Activated T-cell treated with anti-CD3 and anti-CD28 coated beads, Interleukin-2, amount 50 U/mL, for 4 hours (primary cell): Measurements from ENCODE around the gene ZBED4. TPM values are rescaled to one million over a fixed set of nuclear protein-coding genes. Genes with fewer than 3 reads are reported as not detected.
"Not testable (repeated sequence)": the region's sequence is repeated elsewhere in the genome, so short reads cannot be mapped to it uniquely, and the experiment has no call there.

Experiments used
- ATAC-seq, 2 donors: fragments of 200-7000 bp; cut with Tn5 transposase; one replicate each; pipeline ENCODE4 v1.10.0; 2021
- DNase-seq: peaks from one replicate; pipeline ENCODE4 v3.0.0-alpha.2; 2020
- H3K27me3 Mint-ChIP-seq: one replicate; pipeline ENCODE4 v1.8.0; 2021; ENCODE audit warnings: low read depth, mixed read lengths
- H3K36me3 Mint-ChIP-seq: one replicate; pipeline ENCODE4 v1.8.0; 2022; ENCODE audit warnings: mixed read lengths; ENCODE audit not compliant: insufficient read depth
- H3K4me1 Mint-ChIP-seq: one replicate; pipeline ENCODE4 v1.8.0; 2021; ENCODE audit warnings: low read depth, mixed read lengths
- H3K4me3 Mint-ChIP-seq: one replicate; pipeline ENCODE4 v1.8.0; 2021; ENCODE audit warnings: mild to moderate bottlenecking, moderate library complexity, mixed read lengths
- H3K9me3 Mint-ChIP-seq: one replicate; pipeline ENCODE4 v1.8.0; 2021; ENCODE audit warnings: mixed read lengths
- total RNA-seq, 3 donors: library from RNA; stranded (reverse); gene quantifications; one replicate each; pipeline ENCODE4 v1.2.1, GENCODE V29; 2021

The ZBED4 gene
- total RNA-seq, 3 donors from 2014 or later = 16.5 to 17.7 (median 16.8) TPM

DNA sequence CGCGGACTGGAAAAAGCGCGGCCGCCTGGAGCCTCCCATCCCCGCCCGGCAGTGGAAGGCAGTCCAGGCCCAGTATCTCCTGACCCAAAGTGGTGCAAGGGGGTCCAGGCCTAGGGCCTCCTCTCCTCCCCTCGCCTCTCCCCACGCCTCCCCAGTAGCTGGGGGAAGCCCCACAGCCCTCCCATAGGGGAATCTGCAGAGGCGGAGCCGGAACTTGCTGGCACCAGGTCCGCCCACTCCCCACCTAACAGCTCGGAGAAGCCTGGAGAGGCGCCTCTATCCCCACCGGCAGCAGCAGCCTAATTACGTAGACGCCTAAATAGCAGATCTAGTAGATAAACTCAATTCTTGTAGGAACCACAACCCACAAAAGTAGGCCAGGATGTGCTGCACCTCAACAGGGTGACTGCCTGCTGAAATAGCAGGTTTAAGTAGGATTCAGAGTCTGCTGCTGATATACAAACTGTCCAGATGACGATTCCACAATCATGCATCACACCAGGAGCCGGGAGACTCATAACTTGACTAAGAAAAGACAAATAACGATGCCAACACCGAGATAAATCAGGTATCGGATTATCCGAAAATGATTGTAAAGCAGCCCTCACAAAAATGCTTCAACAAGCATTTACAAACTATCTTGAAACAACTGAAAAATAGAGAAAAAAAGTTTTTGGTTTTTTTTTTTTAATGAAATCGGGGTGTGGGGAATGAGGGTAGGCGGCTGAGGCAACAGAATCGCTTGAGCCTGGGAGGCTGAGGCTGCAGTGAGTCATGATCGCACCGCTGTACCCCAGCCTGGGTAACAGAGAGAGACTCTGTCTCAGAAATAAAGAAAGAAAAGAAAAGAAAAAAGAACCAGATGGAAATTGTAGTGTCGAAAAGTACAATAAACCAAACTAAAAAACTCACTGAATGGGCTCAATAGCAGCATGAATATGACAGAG, 14.6 kb upstream of the ZBED4 start:
- Mint-ChIP-seq H3K9me3 (no peaks in the 10 kb centered on the region), H3K36me3 (no peaks in the 10 kb centered on the region), H3K4me3 (peak overlapping the region; percentile 72), H3K4me1 (peaks cover 34% of the 10 kb centered on the region), H3K27me3 (no peaks in the 10 kb centered on the region)
- ATAC-seq (peak; percentile 90 to 96), DNase-seq (peak; percentile 89)

DNA sequence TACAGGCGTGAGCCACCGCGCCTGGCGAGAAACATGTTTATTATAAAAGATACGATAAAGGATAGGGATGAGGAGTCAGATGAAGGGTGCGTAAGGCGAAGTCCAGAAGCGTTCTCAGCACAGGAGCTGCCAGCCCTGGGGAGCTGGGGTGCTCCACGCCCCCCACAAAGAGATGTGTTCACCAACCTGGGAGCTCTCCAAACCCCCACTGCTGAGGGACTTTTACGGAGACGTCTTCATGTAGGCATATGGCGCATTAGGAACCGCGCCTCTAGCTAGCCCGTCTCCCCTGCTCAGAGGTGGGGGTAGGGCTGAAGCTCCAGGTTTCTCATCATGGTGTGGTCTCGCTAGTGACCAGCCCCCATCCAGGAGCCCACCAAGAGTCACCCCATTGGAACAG, 8.4 kb upstream of the ZBED4 start:
- H3K27me3 Mint-ChIP-seq = no peaks in the 10 kb centered on the region
- DNase-seq (no peak), ATAC-seq (no peak)
- no peak overlapping the region for H3K4me3 Mint-ChIP-seq
- H3K4me1 Mint-ChIP-seq = peaks cover 14% of the 10 kb centered on the region
- H3K36me3 Mint-ChIP-seq = no peaks in the 10 kb centered on the region
- H3K9me3 Mint-ChIP-seq = no peaks in the 10 kb centered on the region

DNA sequence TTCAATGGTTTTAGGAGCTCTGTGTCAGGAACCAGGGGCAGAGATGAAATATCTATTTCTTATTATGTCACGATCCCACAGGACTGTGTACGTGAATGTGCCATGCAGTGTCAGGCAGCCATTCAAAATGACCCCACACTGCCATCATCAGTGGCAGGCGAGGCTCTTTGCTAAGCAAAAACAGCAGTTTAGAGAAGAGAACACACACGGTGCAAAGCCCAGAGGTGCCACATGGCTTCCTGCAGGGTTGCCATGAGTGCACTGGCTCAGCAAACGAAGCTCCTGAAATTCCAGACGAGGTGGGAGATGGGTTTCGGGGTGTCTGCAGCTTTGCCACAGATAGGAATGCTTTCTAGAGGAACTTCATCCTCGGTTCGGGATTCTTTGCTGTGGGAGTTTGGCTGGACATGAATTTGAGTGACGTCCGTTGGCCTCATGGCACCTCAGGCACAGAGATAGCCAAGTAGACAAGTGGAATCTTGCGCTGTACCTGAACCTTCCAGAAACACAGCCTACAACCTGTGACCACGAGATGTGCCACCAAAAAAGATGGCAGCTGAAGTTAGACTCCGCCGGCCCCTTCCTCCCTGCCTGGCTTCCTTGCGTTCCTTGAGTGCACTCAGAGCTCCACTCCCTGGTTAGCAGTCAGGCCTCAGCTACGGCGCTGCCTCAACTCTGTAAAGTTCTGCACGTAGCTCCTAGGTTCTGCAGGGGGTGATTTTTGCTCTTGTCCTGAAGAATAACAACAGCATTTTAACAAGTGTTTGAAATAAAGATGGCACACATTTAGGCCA, 7.8 kb upstream of the ZBED4 start:
- H3K27me3 Mint-ChIP-seq = peaks cover 3% of the 10 kb centered on the region
- H3K36me3 Mint-ChIP-seq = no peaks in the 10 kb centered on the region
- H3K9me3 Mint-ChIP-seq = no peaks in the 10 kb centered on the region
- no peak overlapping the region for H3K4me3 Mint-ChIP-seq
- DNase-seq (no peak), ATAC-seq (no peak)
- peaks cover 16% of the 10 kb centered on the region for H3K4me1 Mint-ChIP-seq

DNA sequence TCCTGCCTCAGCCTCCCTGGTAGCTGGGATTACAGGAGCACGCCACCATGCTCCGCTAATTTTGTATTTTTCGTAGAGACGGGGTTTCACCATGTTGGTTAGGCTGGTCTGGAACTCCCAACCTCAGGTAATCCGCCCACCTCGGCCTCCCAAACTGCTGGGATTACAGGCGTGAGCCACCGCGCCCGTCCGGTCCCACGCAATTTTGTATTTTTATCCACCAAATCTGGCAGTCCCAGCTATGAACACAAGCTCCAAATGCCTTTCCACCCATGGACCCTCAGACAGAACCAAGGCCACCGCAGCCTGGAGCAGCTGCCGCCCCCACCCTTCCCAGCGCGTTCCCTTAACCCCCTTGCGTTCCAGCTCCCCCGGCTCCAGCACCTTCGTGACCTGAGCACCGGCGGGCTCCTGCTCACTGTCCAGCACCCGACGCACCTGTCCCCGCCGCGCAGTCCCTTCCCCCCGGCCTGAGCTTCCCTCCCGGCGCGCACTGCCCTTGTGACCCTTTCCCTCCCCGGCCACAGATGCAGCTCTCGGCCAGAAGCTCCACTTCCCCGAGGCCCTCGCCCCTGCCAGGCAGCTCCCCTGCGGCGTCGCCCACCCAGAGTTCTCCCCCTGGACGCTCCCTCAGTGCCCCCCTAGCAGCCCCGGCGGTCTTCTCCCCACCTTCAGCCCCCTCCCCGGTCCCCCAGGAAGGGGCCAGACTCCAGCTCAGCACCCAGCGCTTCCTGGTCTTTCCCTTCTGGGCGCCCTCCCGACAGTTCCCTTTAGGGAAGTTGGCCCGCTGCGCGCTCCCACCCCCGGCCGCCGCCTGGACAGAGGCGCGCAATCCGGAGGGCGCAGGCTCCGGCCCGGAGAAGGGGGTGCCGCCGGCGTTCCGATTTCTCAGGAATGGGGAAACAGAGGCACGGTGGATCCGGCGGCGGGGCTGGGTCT, 5.6 kb upstream of the ZBED4 start:
- no peak for DNase-seq
- H3K36me3 Mint-ChIP-seq = no peaks in the 10 kb centered on the region
- H3K4me1 Mint-ChIP-seq = peaks cover 27% of the 10 kb centered on the region
- no peak for ATAC-seq
- peaks cover 5% of the 10 kb centered on the region for H3K27me3 Mint-ChIP-seq
- no peaks in the 10 kb centered on the region for H3K9me3 Mint-ChIP-seq
- H3K4me3 Mint-ChIP-seq = peak overlapping the region; percentile 43

DNA sequence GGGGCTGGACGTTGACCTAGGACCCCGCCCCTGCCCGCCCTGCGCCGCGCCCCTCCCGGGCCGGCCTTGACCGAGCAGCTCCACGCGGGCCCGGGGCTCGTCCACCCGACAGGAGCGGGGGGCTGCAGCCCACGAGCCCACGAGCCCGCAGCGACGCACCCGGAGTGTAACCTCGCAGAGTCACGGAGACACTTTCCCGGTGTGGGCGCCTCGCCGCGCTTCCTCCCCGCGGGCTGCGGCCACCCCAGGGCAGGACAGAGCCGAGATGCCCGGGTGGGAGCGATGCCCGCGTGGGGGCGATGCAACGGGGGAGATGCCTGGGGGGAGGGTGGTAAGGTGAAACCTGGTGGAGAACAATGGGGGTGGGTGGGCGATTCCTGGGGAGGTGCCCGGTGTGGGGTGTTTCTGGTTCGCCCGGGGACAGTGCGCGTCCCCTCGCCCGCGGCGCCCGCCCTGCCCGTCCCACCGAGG, 4.9 kb upstream of the ZBED4 start:
- ATAC-seq = no peak
- no peaks in the 10 kb centered on the region for H3K9me3 Mint-ChIP-seq
- no peak for DNase-seq
- H3K36me3 Mint-ChIP-seq = no peaks in the 10 kb centered on the region
- peaks cover 5% of the 10 kb centered on the region for H3K27me3 Mint-ChIP-seq
- peaks cover 27% of the 10 kb centered on the region for H3K4me1 Mint-ChIP-seq
- peak overlapping the region; percentile 21 for H3K4me3 Mint-ChIP-seq

DNA sequence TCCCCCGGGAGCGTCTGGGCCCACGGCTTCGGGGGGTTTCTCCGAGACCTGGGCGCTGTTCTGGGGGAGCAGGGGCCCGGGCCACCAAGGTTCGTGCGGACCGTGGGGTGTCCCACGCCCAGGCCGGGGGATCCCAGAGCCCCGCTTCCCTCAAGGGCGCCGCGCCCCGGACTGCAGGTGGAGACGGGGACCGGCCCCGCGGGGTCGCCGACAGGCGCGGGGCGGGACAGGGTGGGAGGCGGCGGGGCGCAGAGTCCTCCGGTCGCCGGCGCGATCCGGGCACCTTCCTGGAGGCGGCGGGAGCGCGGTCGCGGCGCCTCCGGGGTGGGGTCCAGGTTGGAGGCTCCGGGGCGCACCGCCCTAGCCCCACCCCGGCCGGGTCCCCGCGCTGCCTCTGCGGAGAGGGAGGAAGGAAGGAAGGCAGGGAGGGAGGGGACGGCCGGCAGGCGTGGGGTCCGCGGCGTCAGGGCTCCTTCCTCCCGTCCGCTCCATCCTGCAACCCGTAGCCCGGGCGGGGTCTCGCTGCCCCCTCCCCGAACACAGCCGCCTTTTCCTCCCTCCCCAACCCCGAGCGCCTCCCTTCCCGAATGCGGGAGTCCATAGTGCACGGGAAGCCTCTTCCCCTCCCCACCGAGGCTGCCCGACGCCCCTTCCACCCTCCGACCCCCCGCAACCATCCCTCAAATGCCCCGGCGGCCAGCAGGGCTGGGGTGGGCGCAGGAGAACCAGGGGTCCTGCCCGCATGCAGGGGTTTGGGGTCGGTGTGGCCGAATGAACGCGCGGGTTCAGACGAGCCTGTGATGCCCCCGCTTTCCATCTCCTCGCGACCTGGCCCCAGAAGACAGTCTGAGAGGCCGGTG, 4.3 kb upstream of the ZBED4 start:
- Mint-ChIP-seq H3K36me3 (no peaks in the 10 kb centered on the region), H3K4me3 (peak overlapping the region; percentile 51), H3K27me3 (peaks cover 5% of the 10 kb centered on the region)

GRCh38 chr22:49850021-49850911, 3.4 kb upstream of the ZBED4 start:
- Mint-ChIP-seq H3K9me3 (no peaks in the 10 kb centered on the region), H3K36me3 (no peaks in the 10 kb centered on the region)

More for the DNA sequence above, 4.3 kb upstream of the ZBED4 start:
- peaks cover 27% of the 10 kb centered on the region for H3K4me1 Mint-ChIP-seq
- ATAC-seq = no peak
- no peak for DNase-seq
- H3K9me3 Mint-ChIP-seq = no peaks in the 10 kb centered on the region

DNA sequence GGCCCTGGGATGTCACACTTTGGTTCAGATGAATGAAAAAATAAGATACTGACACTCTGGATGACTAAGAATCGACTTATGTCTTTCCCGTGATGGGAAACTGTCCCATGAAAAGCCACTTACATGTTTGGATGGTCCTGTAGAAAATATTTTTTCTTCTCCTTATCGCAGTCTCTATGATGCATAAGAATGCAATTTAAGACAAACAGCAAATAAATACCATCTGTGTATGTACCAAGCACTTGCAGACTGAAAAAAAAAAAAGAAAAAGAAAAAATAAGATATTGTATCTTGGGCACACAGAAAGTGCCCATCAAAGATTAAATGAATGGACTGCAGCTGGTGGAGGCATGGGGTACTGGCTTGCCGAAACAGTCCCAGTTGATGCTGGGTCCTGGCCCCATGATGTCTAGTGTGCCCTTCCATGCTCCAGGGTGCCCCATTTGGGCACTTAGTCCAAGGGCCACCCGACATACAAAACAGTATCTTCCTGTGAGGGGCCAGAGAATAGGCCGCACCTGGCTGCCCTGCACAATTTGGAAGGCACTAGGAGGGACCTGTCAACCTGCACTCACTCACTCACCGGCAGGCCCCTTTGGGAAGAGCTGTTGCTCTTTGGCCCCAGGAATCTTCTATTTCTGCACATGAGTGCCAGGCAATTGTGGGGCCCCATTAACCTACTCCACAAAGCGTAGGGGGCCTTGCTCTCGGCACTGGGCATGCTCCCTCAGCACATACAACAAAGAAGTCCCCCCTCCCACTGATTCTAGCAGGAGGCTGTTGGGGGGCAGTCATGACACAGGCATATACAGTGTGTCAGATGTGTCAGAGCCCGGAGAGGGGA, 2.5 kb upstream of the ZBED4 start:
- DNase-seq = no peak
- peaks cover 44% of the 10 kb centered on the region for H3K4me1 Mint-ChIP-seq
- no peaks in the 10 kb centered on the region for H3K9me3 Mint-ChIP-seq
- ATAC-seq = no peak
- no peaks in the 10 kb centered on the region for H3K36me3 Mint-ChIP-seq
- H3K4me3 Mint-ChIP-seq = peak overlapping the region; percentile 75
- peaks cover 5% of the 10 kb centered on the region for H3K27me3 Mint-ChIP-seq

More at GRCh38 chr22:49850021-49850911, 3.4 kb upstream of the ZBED4 start:
- peaks cover 5% of the 10 kb centered on the region for H3K27me3 Mint-ChIP-seq
- ATAC-seq (no peak), DNase-seq (no peak)
- H3K4me1 Mint-ChIP-seq = peaks cover 35% of the 10 kb centered on the region
- H3K4me3 Mint-ChIP-seq = peak overlapping the region; percentile 51

GRCh38 chr22:49852568-49852897, 1.1 kb upstream of the ZBED4 start:
- H3K4me3 Mint-ChIP-seq = peak overlapping the region; percentile 69
- H3K9me3 Mint-ChIP-seq, DNase-seq, H3K36me3 Mint-ChIP-seq, ATAC-seq, H3K27me3 Mint-ChIP-seq: not testable (repeated sequence)
- H3K4me1 Mint-ChIP-seq = peaks cover 49% of the 10 kb centered on the region

DNA sequence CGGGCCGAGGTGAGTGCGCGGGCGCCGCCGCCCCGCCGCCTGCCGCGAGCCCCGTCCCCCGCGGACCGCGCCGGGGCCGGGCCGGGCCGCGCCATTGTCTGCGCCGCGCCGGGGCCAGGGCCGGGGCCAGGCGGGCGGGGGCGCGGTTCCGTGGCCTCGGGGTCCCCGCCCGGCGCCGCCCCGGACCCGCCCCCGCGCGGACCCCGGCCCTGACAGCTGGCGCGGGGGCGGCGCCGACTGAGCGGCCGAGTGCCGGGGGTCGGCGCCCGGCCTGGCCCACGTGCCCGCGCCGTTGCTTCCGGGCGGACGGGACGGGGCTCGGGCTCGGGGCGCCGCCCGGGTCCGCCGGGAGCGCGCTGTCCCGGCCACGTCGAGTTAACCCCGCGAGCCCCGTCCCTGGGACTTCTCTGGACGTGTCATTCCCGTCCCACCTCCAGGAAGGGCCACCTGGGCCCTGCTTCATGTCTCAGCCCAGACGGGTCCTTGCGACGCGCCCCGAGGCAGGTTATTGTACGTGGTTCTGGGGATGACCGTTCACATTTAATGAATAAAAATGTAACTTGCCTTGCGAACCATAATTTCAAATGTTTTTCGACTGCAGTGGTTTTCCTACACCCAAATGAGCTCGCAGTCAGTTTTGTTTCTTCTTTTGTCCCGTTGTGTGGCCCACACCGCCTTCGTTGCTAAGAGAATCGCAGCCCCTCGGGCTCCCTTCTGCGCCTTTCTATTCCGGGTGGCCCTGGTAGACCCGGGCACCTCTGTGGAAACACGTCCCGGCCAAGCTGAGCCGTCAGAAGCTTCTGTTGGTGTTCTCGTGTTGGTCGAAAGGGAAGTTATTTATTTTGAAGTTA, 562 bp downstream of the ZBED4 start:
- ATAC-seq (peak; percentile 8 to 43), DNase-seq (no peak)
- Mint-ChIP-seq H3K36me3 (no peaks in the 10 kb centered on the region), H3K27me3 (peaks cover 5% of the 10 kb centered on the region), H3K4me3 (peak overlapping the region; percentile 92), H3K9me3 (no peaks in the 10 kb centered on the region), H3K4me1 (peaks cover 57% of the 10 kb centered on the region)

DNA sequence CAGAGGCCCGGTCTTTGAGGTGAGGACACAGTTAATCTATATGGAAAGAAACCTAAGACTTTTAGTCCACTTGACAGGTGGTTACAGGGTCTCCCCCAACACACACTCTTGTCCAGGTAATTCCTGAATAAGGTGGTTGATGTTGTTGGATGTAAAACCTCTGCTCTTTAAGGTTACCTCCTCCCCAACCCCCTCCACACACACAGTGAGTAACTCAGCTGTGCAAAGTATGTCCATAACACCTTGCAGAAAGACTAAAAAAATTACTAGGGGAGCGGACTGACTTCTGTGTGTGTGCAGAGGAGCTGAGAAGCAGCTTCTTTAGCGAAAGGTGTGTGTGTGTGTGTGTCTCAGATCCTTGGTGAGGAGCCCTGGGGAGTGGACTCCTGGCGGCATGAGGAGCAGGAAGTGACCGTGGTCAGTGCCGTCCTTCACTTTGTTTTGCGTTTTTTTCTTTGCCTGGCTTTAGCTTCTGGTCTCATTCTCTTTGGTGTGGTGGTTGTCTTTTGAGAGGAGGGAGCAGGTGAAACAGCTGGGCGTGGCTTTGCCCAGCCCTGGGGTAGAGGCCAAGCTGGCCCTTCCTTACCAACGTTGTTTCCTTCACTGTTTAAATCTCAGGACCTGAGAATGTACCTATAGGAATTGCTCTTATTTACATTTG, 1.7 kb downstream of the ZBED4 start:
- Mint-ChIP-seq H3K4me3 (peak overlapping the region; percentile 92), H3K9me3 (no peaks in the 10 kb centered on the region), H3K4me1 (peaks cover 53% of the 10 kb centered on the region), H3K27me3 (peaks cover 5% of the 10 kb centered on the region), H3K36me3 (no peaks in the 10 kb centered on the region)
- DNase-seq (no peak), ATAC-seq (no peak)
